Thyroid gland (tissue), 4 donors: Measurements from ENCODE around the gene NKX1-2.

Experiments used
- CTCF ChIP-seq, 6 experiments: fragments of 200-600 bp in 3 of 6; fragments of 450-650 bp in 3 of 6; sonication (generic) in 3 of 6; IDR thresholded peaks; one replicate each; pipeline ENCODE4 v1.5.1; 2016 to 2019; ENCODE audit warnings: antibody characterized with exemption in 6 of 6, mild to moderate bottlenecking in 2 of 6, inconsistent platforms in 1 of 6, moderate library complexity in 1 of 6
- POLR2A ChIP-seq, 2 donors: fragments of 450-650 bp; IDR thresholded peaks; one replicate each; pipeline ENCODE4 v1.6.1; 2017; ENCODE audit warnings: antibody characterized with exemption in 2 of 2, mild to moderate bottlenecking in 2 of 2, moderate library complexity in 1 of 2

DNA sequence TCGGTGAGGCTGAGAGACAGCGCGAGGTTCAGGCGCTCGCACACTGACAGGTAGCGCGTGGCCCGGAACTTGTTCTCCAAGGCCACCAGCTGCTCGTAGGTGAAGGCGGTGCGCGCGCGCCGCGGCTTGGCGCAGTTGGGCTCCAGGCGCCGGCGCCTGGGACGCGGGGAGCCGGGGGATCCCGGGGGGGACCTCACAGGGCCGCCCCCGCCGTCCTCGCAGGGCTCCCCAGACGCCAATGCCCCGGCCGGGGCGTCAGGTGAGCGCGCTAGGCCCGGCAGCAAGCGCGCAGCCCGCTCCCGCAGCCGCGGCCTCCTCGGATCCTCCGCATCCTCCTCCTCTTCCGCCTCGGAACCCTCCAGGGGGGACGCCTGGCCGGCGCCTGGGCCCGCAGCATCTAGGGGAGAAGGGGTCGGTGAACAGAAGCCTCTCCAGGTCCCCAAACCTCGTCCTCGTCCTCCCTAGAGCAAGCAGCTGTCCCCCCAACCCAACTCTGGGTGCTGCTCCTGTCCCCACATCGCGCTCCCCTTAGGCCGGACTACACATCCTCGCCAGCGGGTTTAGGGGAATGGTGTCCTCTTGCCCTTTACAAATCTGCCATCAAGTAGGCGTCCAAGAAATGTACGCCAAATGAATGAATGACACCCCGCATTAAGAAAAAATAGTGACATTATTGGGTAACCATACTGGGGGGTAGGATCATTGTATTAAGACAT is 1.9 kb downstream of the NKX1-2 start:
- no peak for TF ChIP-seq CTCF (IDR thresholded peaks at IDR 0.05)
- no peak for TF ChIP-seq POLR2A (IDR thresholded peaks at IDR 0.05)
